Stimulated activated CD4-positive, alpha-beta T cell treated with anti-CD3 and anti-CD28 coated beads, Interleukin-1b, Interleukin-23, amount 100 ng/mL, for 1 hour (primary cell): ENCODE results near the gene VIPR1.
"Not testable (repeated sequence)": the region's sequence is repeated elsewhere in the genome, so short reads cannot be mapped to it uniquely, and the experiment has no call there.

Source experiments
- DNase-seq, 2 donors: peaks; one replicate each; pipeline ENCODE4 v3.0.0-alpha.2; 2020; ENCODE audit warnings: low read depth in 2 of 2

VIPR1 gene

DNA sequence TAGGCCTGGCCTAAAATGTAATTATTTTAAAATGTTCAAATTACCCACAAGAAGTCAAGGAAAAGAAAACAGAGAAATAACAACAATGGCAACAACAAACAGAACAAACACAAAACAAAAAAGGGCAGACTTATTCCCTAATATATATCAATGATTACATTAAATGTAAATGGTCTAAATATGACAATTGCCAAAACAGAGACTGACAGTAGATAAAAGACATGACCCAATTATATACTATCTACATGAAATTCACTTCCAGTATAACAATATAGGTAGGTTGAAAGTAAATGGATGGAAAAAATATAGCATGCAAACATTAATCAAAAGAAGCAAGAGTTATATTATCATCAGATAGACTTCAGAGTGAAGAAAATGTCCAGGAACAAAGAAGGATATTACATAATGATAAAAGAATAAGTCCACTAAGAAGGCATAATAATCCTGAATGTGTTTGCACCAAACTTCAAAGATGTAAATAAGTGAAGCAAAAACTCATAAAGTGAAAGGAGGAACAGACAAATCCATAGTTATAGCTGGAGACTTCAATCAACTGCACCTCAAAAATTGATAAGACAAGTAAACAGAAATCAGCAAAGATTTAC is 72.8 kb downstream of the VIPR1 start:
- no peak for DNase-seq

GRCh38 chr3:42578054-42578453 is 75.6 kb downstream of the VIPR1 start:
- DNase-seq, result no peak

GRCh38 chr3:42579346-42579745 is 76.9 kb downstream of the VIPR1 start:
- DNase-seq, result not testable (repeated sequence)

GRCh38 chr3:42581400-42581708 is 78.9 kb downstream of the VIPR1 start:
- DNase-seq, result no peak

DNA sequence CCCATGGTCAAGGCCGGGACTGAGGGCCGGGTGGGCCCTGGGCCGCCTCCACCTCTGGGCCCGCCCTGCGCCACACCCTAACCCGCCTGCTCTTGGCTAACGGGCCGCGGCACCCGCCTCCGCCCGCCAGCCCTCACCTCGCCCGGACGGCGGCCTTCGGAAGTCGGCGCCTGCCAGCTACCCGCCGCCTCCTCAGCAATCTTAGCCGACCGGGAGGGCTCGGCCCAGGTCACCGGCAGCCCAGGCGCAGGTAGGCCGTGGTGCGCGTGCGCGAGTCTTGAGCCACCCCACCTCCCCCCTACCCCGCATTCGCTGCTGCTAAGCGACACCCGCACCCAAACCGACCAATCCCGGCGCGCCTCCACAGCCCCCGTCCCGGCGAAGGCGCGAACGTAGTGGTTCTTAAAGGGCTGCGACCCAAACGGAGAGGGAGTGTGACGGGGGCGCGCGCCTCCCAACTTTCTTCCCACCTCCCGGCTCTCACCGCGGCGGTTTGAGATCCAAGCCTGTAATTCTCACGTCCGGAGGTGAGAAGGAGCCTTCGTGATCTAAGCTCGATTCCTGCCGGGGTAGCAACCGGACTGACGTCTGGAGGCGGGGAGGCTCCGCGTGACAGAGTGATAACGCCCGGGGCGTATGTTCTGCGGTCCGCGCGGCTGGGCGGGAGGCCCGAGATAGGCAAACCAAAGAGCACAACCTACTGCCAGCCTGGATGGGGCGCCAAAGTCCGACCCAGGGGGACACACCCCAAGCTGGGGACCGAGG is 79.4 kb downstream of the VIPR1 start, which contains the start of gene SEC22C:
TSS of gene SEC22C (minus strand) at position 259 of the 765 bp plus-strand sequence. CDS start 12,921 bp downstream, outside the sequence.
- DNase-seq, result peak; percentile 83 to 91

GRCh38 chr3:42582474-42583070 is 80.1 kb downstream of the VIPR1 start:
- DNase-seq, result no peak
